HEK293 (cell line): ENCODE results near the gene CTDNEP1.

Experiments used
- BCL11B ChIP-seq: fragments of 450-650 bp; formaldehyde crosslinking; IDR thresholded peaks from 2 replicates; pipeline ENCODE4 v1.5.1; 2016; ENCODE audit warnings: low read depth, missing biosample characterization, missing genetic modification characterization
- GLIS1 ChIP-seq: fragments of 450-650 bp; formaldehyde crosslinking; IDR thresholded peaks from 2 replicates; pipeline ENCODE4 v1.5.1; 2016; ENCODE audit warnings: missing biosample characterization, missing genetic modification characterization
- KLF1 ChIP-seq: fragments of 450-650 bp; formaldehyde crosslinking; IDR thresholded peaks from 2 replicates; pipeline ENCODE4 v1.5.1; 2016; ENCODE audit warnings: missing biosample characterization, missing genetic modification characterization
- KLF8 ChIP-seq: fragments of 450-650 bp; formaldehyde crosslinking; IDR thresholded peaks from 2 replicates; pipeline ENCODE4 v1.5.1; 2016; ENCODE audit warnings: missing biosample characterization, missing genetic modification characterization
- KLF9 ChIP-seq: fragments of 450-650 bp; formaldehyde crosslinking; IDR thresholded peaks from 2 replicates; pipeline ENCODE4 v1.5.1; 2016; ENCODE audit warnings: missing biosample characterization, missing genetic modification characterization, low read depth
- SCRT2 ChIP-seq: fragments of 450-650 bp; formaldehyde crosslinking; IDR thresholded peaks from 2 replicates; pipeline ENCODE4 v1.5.1; 2016; ENCODE audit warnings: missing biosample characterization, missing genetic modification characterization
- SP7 ChIP-seq: fragments of 450-650 bp; formaldehyde crosslinking; IDR thresholded peaks from 2 replicates; pipeline ENCODE4 v1.5.1; 2016; ENCODE audit warnings: missing biosample characterization, missing genetic modification characterization
- WT1 ChIP-seq: fragments of 450-650 bp; formaldehyde crosslinking; IDR thresholded peaks from 2 replicates; pipeline ENCODE4 v1.5.1; 2016; ENCODE audit warnings: missing biosample characterization, missing genetic modification characterization
- ZBTB17 ChIP-seq: fragments of 450-650 bp; formaldehyde crosslinking; IDR thresholded peaks from 2 replicates; pipeline ENCODE4 v1.5.1; 2016; ENCODE audit warnings: missing biosample characterization, missing genetic modification characterization
- ZFP3 ChIP-seq: fragments of 450-650 bp; formaldehyde crosslinking; IDR thresholded peaks from 2 replicates; pipeline ENCODE4 v1.5.1; 2016; ENCODE audit warnings: low read depth, missing biosample characterization, missing genetic modification characterization
- ZFP69B ChIP-seq: fragments of 450-650 bp; formaldehyde crosslinking; IDR thresholded peaks from 2 replicates; pipeline ENCODE4 v1.5.1; 2016; ENCODE audit warnings: missing biosample characterization, missing genetic modification characterization
- ZIC2 ChIP-seq: fragments of 450-650 bp; formaldehyde crosslinking; IDR thresholded peaks from 2 replicates; pipeline ENCODE4 v1.5.1; 2016; ENCODE audit warnings: missing biosample characterization, missing genetic modification characterization
- ZNF132 ChIP-seq: fragments of 450-650 bp; formaldehyde crosslinking; IDR thresholded peaks from 2 replicates; pipeline ENCODE4 v1.5.1; 2017; ENCODE audit warnings: missing biosample characterization, missing genetic modification characterization, borderline replicate concordance
- ZNF157 ChIP-seq: fragments of 450-650 bp; formaldehyde crosslinking; IDR thresholded peaks from 2 replicates; pipeline ENCODE4 v1.5.1; 2016; ENCODE audit warnings: missing biosample characterization, missing genetic modification characterization
- ZNF16 ChIP-seq: fragments of 450-650 bp; formaldehyde crosslinking; IDR thresholded peaks from 2 replicates; pipeline ENCODE4 v1.5.1; 2016; ENCODE audit warnings: low read depth, missing biosample characterization, missing genetic modification characterization
- ZNF214 ChIP-seq: fragments of 450-650 bp; formaldehyde crosslinking; IDR thresholded peaks from 2 replicates; pipeline ENCODE4 v1.5.1; 2017; ENCODE audit warnings: missing biosample characterization, mild to moderate bottlenecking, missing genetic modification characterization, borderline replicate concordance
- ZNF23 ChIP-seq: fragments of 450-650 bp; formaldehyde crosslinking; IDR thresholded peaks from 2 replicates; pipeline ENCODE4 v1.5.1; 2016; ENCODE audit warnings: missing biosample characterization, missing genetic modification characterization, borderline replicate concordance
- ZNF37A ChIP-seq: fragments of 450-650 bp; IDR thresholded peaks from 2 replicates; pipeline ENCODE4 v1.5.1; 2018; ENCODE audit warnings: missing biosample characterization, missing genetic modification characterization
- ZNF394 ChIP-seq: fragments of 450-650 bp; formaldehyde crosslinking; IDR thresholded peaks from 2 replicates; pipeline ENCODE4 v1.5.1; 2016; ENCODE audit warnings: missing biosample characterization, missing genetic modification characterization, mild to moderate bottlenecking, moderate library complexity, borderline replicate concordance
- ZNF404 ChIP-seq: fragments of 450-650 bp; formaldehyde crosslinking; IDR thresholded peaks from 2 replicates; pipeline ENCODE4 v1.5.1; 2017; ENCODE audit warnings: missing biosample characterization, missing genetic modification characterization
- ZNF48 ChIP-seq: fragments of 450-650 bp; formaldehyde crosslinking; IDR thresholded peaks from 2 replicates; pipeline ENCODE4 v1.5.1; 2016; ENCODE audit warnings: missing biosample characterization, missing genetic modification characterization
- ZNF510 ChIP-seq: fragments of 450-650 bp; formaldehyde crosslinking; IDR thresholded peaks from 2 replicates; pipeline ENCODE4 v1.5.1; 2018; ENCODE audit warnings: mild to moderate bottlenecking, missing genetic modification characterization, missing biosample characterization; ENCODE audit not compliant: insufficient replicate concordance
- ZNF529 ChIP-seq: fragments of 450-650 bp; formaldehyde crosslinking; IDR thresholded peaks from 2 replicates; pipeline ENCODE4 v1.5.1; 2017; ENCODE audit warnings: missing genetic modification characterization, missing biosample characterization; ENCODE audit not compliant: insufficient replicate concordance
- ZNF629 ChIP-seq: fragments of 450-650 bp; formaldehyde crosslinking; IDR thresholded peaks from 2 replicates; pipeline ENCODE4 v1.5.1; 2017; ENCODE audit warnings: missing biosample characterization, missing genetic modification characterization
- ZNF658 ChIP-seq: fragments of 450-650 bp; formaldehyde crosslinking; IDR thresholded peaks from 2 replicates; pipeline ENCODE4; 2016; ENCODE audit warnings: missing biosample characterization, missing genetic modification characterization
- ZNF768 ChIP-seq: fragments of 450-650 bp; formaldehyde crosslinking; IDR thresholded peaks from 2 replicates; pipeline ENCODE4 v1.5.1; 2018; ENCODE audit warnings: missing biosample characterization, mild to moderate bottlenecking, missing genetic modification characterization
- ZNF785 ChIP-seq: fragments of 450-650 bp; formaldehyde crosslinking; IDR thresholded peaks from 2 replicates; pipeline ENCODE4 v1.5.1; 2016; ENCODE audit warnings: missing biosample characterization, missing genetic modification characterization
- ZNF843 ChIP-seq: fragments of 450-650 bp; formaldehyde crosslinking; IDR thresholded peaks from 2 replicates; pipeline ENCODE4 v1.5.1; 2016; ENCODE audit warnings: missing biosample characterization, missing genetic modification characterization
- ZSCAN23 ChIP-seq: fragments of 450-650 bp; formaldehyde crosslinking; IDR thresholded peaks from 2 replicates; pipeline ENCODE4 v1.5.1; 2016; ENCODE audit warnings: missing biosample characterization, missing genetic modification characterization
- ZXDB ChIP-seq: fragments of 450-650 bp; formaldehyde crosslinking; IDR thresholded peaks from 2 replicates; pipeline ENCODE4 v1.5.1; 2016; ENCODE audit warnings: missing biosample characterization, missing genetic modification characterization
- TF ChIP-seq, protein P1 (sequence below): fragments of 450-650 bp; formaldehyde crosslinking; IDR thresholded peaks from 2 replicates; pipeline ENCODE4; 2016; ENCODE audit warnings: missing biosample characterization, missing genetic modification characterization
- TF ChIP-seq, protein P2 (sequence below): IDR thresholded peaks from 2 replicates; pipeline ENCODE4 v1.6.1; 2011; ENCODE audit warnings: mild to moderate bottlenecking, low read depth, low read length, borderline replicate concordance
- TF ChIP-seq, protein P3 (sequence below): fragments of 450-650 bp; formaldehyde crosslinking; IDR thresholded peaks from 2 replicates; pipeline ENCODE4 v1.5.1; 2016; ENCODE audit warnings: missing biosample characterization, missing genetic modification characterization, borderline replicate concordance
- TF ChIP-seq, protein P4 (sequence below): fragments of 450-650 bp; formaldehyde crosslinking; IDR thresholded peaks from 2 replicates; pipeline ENCODE4 v1.5.1; 2016; ENCODE audit warnings: missing biosample characterization, missing genetic modification characterization
- TF ChIP-seq, protein P5 (sequence below): fragments of 450-650 bp; IDR thresholded peaks from 2 replicates; pipeline ENCODE4 v1.5.1; 2018; ENCODE audit warnings: missing biosample characterization, mild to moderate bottlenecking, missing genetic modification characterization

CTDNEP1 gene

DNA sequence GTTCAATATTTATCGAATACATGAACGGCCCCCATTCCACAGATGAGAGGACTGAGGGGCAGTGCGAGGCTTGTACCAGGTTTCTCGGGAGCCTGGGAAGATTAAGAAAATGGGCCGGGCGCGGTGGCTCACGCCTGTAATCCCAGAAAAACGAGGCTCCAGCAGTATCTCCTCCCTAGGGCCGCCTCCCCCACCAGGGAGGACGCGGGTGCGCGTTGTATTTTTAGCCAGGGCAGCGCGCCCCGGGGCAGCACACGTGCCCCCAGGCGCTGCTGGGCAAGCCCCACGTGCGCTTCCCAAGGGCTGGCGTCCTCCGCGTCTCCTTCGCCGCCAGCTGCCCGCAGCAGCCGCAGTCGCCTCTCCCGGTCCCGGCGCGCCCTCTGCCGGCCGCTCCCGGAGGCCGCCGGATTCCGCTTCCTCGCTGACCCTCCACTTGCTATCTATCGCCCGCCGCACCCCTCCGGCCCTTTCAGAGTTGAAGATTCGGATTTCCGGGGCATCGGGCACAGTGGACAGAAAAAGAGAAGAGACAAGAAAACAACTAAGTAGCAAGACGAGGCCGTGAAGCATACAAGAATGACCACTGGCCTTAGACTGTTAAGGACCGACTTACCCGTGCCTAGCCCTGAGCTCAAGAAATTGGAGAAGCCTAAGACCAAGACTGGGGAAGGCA is 44.8 kb upstream of the CTDNEP1 start (continued):
- TF ChIP-seq, protein P1, sequence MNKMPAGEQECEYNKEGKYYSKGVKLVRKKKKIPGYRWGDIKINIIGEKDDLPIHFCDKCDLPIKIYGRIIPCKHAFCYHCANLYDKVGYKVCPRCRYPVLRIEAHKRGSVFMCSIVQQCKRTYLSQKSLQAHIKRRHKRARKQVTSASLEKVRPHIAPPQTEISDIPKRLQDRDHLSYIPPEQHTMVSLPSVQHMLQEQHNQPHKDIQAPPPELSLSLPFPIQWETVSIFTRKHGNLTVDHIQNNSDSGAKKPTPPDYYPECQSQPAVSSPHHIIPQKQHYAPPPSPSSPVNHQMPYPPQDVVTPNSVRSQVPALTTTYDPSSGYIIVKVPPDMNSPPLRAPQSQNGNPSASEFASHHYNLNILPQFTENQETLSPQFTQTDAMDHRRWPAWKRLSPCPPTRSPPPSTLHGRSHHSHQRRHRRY: no peak
- no peak for TF ChIP-seq BCL11B (tag by site-specific recombination)
- no peak for TF ChIP-seq ZNF404 (tag by site-specific recombination)
- TF ChIP-seq ZNF132 (tag by site-specific recombination): no peak
- TF ChIP-seq ZXDB (tag by site-specific recombination): no peak
- 0 out of 2 replicates have a peak, but pooled peaks have one; percentile 51 for TF ChIP-seq ZNF629 (tag by site-specific recombination)
- peak; percentile 40; the same call in 1 of the 2 replicates for TF ChIP-seq KLF9
- TF ChIP-seq KLF1 (tag by site-specific recombination): 0 out of 2 replicates have a peak, but pooled peaks have one; percentile 12
- peak; percentile 50; the same call in 1 of the 2 replicates for TF ChIP-seq ZBTB17
- TF ChIP-seq ZNF214 (tag by site-specific recombination): no peak
- TF ChIP-seq, protein P2, sequence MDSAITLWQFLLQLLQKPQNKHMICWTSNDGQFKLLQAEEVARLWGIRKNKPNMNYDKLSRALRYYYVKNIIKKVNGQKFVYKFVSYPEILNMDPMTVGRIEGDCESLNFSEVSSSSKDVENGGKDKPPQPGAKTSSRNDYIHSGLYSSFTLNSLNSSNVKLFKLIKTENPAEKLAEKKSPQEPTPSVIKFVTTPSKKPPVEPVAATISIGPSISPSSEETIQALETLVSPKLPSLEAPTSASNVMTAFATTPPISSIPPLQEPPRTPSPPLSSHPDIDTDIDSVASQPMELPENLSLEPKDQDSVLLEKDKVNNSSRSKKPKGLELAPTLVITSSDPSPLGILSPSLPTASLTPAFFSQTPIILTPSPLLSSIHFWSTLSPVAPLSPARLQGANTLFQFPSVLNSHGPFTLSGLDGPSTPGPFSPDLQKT: no peak
- TF ChIP-seq SP7: no peak; the same call in 1 of the 2 replicates
- TF ChIP-seq ZNF510 (tag by site-specific recombination): no peak
- no peak for TF ChIP-seq ZNF529 (tag by site-specific recombination)
- peak; percentile 80 for TF ChIP-seq GLIS1 (tag by site-specific recombination)
- TF ChIP-seq, protein P3, sequence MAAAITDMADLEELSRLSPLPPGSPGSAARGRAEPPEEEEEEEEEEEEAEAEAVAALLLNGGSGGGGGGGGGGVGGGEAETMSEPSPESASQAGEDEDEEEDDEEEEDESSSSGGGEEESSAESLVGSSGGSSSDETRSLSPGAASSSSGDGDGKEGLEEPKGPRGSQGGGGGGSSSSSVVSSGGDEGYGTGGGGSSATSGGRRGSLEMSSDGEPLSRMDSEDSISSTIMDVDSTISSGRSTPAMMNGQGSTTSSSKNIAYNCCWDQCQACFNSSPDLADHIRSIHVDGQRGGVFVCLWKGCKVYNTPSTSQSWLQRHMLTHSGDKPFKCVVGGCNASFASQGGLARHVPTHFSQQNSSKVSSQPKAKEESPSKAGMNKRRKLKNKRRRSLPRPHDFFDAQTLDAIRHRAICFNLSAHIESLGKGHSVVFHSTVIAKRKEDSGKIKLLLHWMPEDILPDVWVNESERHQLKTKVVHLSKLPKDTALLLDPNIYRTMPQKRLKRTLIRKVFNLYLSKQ (tag by site-specific recombination): no peak
- TF ChIP-seq ZFP69B (tag by site-specific recombination): no peak
- TF ChIP-seq, protein P4, sequence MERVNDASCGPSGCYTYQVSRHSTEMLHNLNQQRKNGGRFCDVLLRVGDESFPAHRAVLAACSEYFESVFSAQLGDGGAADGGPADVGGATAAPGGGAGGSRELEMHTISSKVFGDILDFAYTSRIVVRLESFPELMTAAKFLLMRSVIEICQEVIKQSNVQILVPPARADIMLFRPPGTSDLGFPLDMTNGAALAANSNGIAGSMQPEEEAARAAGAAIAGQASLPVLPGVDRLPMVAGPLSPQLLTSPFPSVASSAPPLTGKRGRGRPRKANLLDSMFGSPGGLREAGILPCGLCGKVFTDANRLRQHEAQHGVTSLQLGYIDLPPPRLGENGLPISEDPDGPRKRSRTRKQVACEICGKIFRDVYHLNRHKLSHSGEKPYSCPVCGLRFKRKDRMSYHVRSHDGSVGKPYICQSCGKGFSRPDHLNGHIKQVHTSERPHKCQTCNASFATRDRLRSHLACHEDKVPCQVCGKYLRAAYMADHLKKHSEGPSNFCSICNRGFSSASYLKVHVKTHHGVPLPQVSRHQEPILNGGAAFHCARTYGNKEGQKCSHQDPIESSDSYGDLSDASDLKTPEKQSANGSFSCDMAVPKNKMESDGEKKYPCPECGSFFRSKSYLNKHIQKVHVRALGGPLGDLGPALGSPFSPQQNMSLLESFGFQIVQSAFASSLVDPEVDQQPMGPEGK (tag by site-specific recombination): peak; percentile 80
- TF ChIP-seq ZNF768 (tag by site-specific recombination): no peak; the same call in 1 of the 2 replicates
- peak; percentile 95 for TF ChIP-seq ZNF394 (tag by site-specific recombination)
- TF ChIP-seq ZNF157 (tag by site-specific recombination): no peak
- no peak for TF ChIP-seq ZNF658 (tag by site-specific recombination)
- no peak for TF ChIP-seq ZNF23 (tag by site-specific recombination)
- TF ChIP-seq ZSCAN23 (tag by site-specific recombination): no peak
- no peak for TF ChIP-seq ZNF48 (tag by site-specific recombination)
- TF ChIP-seq WT1: no peak
- no peak for TF ChIP-seq ZNF785 (tag by site-specific recombination)
- peak; percentile 65 for TF ChIP-seq ZIC2 (tag by site-specific recombination)
- TF ChIP-seq ZNF16 (tag by site-specific recombination): no peak
- no peak for TF ChIP-seq ZNF37A (tag by site-specific recombination)
- no peak for TF ChIP-seq ZFP3 (tag by site-specific recombination)
- no peak for TF ChIP-seq SCRT2 (tag by site-specific recombination)
- TF ChIP-seq KLF8 (tag by site-specific recombination): peak; percentile 54; the same call in 1 of the 2 replicates
- TF ChIP-seq, protein P5, sequence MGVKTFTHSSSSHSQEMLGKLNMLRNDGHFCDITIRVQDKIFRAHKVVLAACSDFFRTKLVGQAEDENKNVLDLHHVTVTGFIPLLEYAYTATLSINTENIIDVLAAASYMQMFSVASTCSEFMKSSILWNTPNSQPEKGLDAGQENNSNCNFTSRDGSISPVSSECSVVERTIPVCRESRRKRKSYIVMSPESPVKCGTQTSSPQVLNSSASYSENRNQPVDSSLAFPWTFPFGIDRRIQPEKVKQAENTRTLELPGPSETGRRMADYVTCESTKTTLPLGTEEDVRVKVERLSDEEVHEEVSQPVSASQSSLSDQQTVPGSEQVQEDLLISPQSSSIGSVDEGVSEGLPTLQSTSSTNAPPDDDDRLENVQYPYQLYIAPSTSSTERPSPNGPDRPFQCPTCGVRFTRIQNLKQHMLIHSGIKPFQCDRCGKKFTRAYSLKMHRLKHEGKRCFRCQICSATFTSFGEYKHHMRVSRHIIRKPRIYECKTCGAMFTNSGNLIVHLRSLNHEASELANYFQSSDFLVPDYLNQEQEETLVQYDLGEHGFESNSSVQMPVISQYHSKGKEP (tag by site-specific recombination): peak; percentile 38; the same call in 1 of the 2 replicates
- TF ChIP-seq ZNF843: no peak
